Coronary artery (tissue), 2 donors: ENCODE data around the gene DKC1.

ENCODE experiments used
- DNase-seq: peaks from one replicate; pipeline ENCODE4 v3.0.0-alpha.2; 2017; ENCODE audit warnings: low spot score
- H3K27ac ChIP-seq, 2 donors: fragments of 200-600 bp; sonication (generic); one replicate each; pipeline ENCODE4 v1.5.1; 2016 to 2019
- H3K4me3 ChIP-seq: fragments of 200-600 bp; sonication (generic); 2 replicates; pipeline ENCODE4 v1.5.1; 2016; ENCODE audit warnings: mild to moderate bottlenecking, moderate library complexity
- TF ChIP-seq, protein P1 (sequence below): fragments of 200-600 bp; sonication (generic); IDR thresholded peaks from one replicate; pipeline ENCODE4 v1.5.1; 2019; ENCODE audit warnings: antibody characterized with exemption

The DKC1 gene

DNA sequence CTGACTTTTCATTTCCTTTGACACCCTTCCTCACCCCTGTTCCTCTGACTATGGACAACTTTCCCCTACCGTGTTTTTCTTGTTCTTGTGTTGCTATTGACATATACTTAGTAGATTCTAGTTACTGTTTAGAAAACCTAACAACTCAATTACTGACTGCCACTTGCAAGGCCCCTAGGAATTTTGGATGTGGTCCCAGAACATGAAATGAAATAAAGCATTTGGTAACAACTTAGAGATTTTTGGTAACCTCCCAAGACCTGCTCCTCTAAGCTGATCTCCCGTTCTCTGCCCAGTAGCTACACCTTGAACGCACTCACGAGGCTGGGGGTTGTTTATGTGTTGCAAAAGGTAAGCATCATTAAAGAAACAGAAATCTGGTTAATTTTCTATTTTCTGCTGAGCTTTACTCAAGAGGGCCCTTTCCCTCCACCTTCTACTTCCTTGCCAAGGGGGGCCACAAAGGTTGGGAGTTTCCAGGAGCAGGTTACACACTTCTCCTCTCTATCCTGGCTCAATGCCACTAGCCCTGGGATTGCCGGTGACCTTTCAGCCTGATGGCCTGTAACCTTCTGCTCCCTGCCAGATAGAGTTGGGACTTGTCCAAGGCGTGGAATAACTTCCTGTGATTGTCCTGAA lies 32.3 kb upstream of the DKC1 start:
- no peak for DNase-seq
- Histone ChIP-seq H3K4me3 (peak overlapping the region; percentile 19), H3K27ac (peak overlapping the region; percentile 46 to 83)
- TF ChIP-seq, protein P1, sequence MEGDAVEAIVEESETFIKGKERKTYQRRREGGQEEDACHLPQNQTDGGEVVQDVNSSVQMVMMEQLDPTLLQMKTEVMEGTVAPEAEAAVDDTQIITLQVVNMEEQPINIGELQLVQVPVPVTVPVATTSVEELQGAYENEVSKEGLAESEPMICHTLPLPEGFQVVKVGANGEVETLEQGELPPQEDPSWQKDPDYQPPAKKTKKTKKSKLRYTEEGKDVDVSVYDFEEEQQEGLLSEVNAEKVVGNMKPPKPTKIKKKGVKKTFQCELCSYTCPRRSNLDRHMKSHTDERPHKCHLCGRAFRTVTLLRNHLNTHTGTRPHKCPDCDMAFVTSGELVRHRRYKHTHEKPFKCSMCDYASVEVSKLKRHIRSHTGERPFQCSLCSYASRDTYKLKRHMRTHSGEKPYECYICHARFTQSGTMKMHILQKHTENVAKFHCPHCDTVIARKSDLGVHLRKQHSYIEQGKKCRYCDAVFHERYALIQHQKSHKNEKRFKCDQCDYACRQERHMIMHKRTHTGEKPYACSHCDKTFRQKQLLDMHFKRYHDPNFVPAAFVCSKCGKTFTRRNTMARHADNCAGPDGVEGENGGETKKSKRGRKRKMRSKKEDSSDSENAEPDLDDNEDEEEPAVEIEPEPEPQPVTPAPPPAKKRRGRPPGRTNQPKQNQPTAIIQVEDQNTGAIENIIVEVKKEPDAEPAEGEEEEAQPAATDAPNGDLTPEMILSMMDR = no peak

- no peak for DNase-seq
- TF ChIP-seq, protein P1 = no peak
- Histone ChIP-seq H3K27ac (peak overlapping the region in 1 of 2 donors; percentile 83), H3K4me3 (no peak overlapping the region)
Measured at GRCh38 chrX:154731184-154731583, 31.5 kb upstream of the DKC1 start.

GRCh38 chrX:154731881-154732280 lies 30.8 kb upstream of the DKC1 start:
- peak overlapping the region in 1 of 2 donors; percentile 83 for H3K27ac ChIP-seq
- DNase-seq = no peak
- H3K4me3 ChIP-seq = no peak overlapping the region
- TF ChIP-seq, protein P1 = no peak

DNA sequence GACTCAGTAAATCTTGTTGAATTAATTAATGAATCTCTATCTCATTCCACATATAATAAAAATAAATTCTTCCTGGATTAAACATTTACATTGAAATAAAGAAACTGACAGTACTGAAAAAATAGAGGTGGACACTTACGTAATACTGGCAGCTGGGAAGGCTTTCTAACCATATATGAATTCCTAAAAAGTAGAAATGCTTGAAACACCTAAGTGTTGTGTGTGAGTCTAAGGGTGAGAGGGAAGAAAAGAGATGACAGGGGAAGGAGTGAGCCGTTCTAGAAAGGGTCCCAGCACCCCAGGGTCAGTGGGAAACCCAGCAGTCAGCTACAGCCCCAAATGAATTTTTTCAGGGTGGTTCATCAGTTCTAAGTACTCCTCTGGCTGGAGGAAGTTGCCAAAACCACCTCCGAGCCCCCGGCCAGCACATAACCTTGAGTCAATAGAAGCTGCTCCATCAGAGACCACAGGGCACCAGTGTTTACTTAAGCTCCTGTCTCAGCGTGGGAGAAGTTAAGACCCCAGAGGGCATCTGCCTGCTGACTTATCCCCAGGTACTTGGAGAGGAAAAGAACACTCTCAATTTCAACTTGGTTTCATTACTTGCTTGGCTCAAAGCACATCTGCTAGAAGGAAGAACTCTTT lies 30.1 kb upstream of the DKC1 start:
- Histone ChIP-seq H3K27ac (peak overlapping the region in 1 of 2 donors; percentile 84), H3K4me3 (peak overlapping the region; percentile 5)
- TF ChIP-seq, protein P1 = no peak
- DNase-seq = no peak

DNA sequence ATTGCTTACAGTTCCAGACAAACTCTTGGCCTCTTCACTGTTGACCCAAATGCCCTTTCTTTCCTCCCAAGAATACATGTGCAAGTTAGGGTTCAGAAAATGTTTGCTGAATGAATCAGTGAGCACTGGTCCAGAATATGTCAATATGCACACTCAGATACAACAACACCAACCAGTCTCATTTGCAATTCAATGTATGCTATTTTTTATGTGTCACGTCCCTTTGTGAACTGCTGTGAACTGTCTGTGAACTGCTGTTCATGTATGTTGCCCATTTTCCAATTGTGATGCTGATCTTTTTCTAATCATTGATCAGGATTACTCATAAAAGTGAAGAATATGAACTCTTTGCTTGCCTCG lies 29.6 kb upstream of the DKC1 start:
- H3K27ac ChIP-seq = peak overlapping the region in 1 of 2 donors; percentile 84
- peak overlapping the region; percentile 5 for H3K4me3 ChIP-seq
- DNase-seq = no peak
- TF ChIP-seq, protein P1 = no peak

DNA sequence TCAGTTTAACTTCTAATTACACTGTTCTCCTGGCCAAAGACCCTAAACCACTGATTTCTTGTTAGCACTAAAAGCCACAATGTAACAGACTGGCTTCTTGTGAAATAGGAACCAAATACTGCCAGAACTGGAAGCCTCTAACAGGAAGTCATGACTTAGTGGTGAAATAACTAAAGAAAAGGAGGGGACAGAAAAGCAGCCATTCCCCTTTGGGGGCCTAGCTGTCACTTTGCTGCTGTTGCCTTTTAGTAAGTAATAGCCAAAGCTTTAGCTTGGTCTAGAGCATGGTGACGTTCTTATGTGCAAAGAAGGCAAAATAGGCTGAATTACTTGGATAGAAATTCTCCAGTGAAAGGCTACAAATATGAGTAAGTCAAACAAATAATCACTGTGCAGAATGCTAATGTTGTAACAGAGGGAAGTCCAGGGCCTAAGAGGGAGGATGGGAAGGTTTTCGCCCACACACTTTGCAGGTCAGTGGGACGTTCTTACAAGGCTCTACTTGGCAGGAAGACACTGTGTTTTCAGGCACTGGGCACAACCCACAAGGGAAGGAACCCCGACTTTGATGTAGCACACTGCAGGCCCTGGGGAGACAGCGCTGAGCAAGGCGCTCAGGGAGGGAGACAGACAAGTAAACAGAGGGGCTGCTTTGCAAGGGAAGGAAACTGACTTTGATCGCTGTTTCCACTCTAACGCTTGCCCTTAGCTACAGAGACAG lies 28.4 kb upstream of the DKC1 start:
- H3K27ac ChIP-seq = peak overlapping the region; percentile 47 to 79
- peak overlapping the region; percentile 28 for H3K4me3 ChIP-seq
- DNase-seq = no peak
- TF ChIP-seq, protein P1 = no peak
